GM12891 (cell line): ENCODE measurements around the gene CCT6B.

Experiments used
- PAX5 ChIP-seq: IDR thresholded peaks from 2 replicates; pipeline ENCODE4 v1.6.1; 2011; ENCODE audit warnings: low read length, moderate library complexity, mild to moderate bottlenecking; ENCODE audit not compliant: insufficient read depth, severe bottlenecking
- POLR2A ChIP-seq: IDR thresholded peaks from 2 replicates; pipeline ENCODE4 v1.6.1; 2011; ENCODE audit warnings: low read depth, low read length, control low read depth
- POLR2AphosphoS5 ChIP-seq: IDR thresholded peaks from 2 replicates; pipeline ENCODE4 v1.6.1; 2011; ENCODE audit warnings: low read depth, low read length, control low read depth
- POU2F2 ChIP-seq: IDR thresholded peaks from 2 replicates; pipeline ENCODE4 v1.6.1; 2011; ENCODE audit warnings: low read depth, mild to moderate bottlenecking, control low read depth, low read length, moderate library complexity
- SPI1 ChIP-seq: IDR thresholded peaks from 2 replicates; pipeline ENCODE4 v1.6.1; 2011; ENCODE audit warnings: low read depth, low read length, control low read depth
- TAF1 ChIP-seq: IDR thresholded peaks from 2 replicates; pipeline ENCODE4 v1.6.1; 2011; ENCODE audit warnings: low read depth, low read length, control low read depth

GRCh38 chr17:34895383-34895782 lies 65.9 kb downstream of the CCT6B start:
- no peak for TF ChIP-seq POLR2AphosphoS5
- TF ChIP-seq POLR2A: no peak
- TF ChIP-seq TAF1: no peak
- TF ChIP-seq PAX5: no peak
- no peak for TF ChIP-seq POU2F2
- TF ChIP-seq SPI1: no peak
